B cell (primary cell): Measurements from ENCODE around the gene WIPF1. TPM values are rescaled to one million over a fixed set of nuclear protein-coding genes. Genes with fewer than 3 reads are reported as not detected.
A peak's percentile ranks its signal among the peaks of the same experiment; 100 is the strongest.

Experiments used
- ATAC-seq: fragments of 200-7000 bp; cut with Tn5 transposase; one replicate; pipeline ENCODE4 v1.10.0; 2021; ENCODE audit warnings: low read depth, mild to moderate bottlenecking, moderate number of reproducible peaks, moderate library complexity
- CTCF ChIA-PET: fragments of 350-600 bp; sonication (Branson Sonifier 250); formaldehyde crosslinking; loops from one replicate; lab custom pipeline; 2021; ENCODE audit warnings: antibody characterized with exemption, inconsistent platforms; lab: Charles Lee
- POLR2A ChIA-PET: fragments of 350-600 bp; sonication (Branson Sonifier 250); formaldehyde crosslinking; loops from one replicate; lab custom pipeline; 2021; ENCODE audit warnings: antibody characterized with exemption; lab: Charles Lee
- DNase-seq: peaks from one replicate; pipeline ENCODE4 v3.0.0; 2013
- H2AFZ ChIP-seq: 2 replicates; pipeline ENCODE4 v1.6.1; 2012; ENCODE audit warnings: mild to moderate bottlenecking, low read depth, low read length; ENCODE audit not compliant: insufficient read depth, poor library complexity, severe bottlenecking
- H3K27ac ChIP-seq, 2 donors: 1 replicate in 1 of 2; 2 replicates in 1 of 2; pipeline ENCODE4 v1.5.1; 2012 to 2013; ENCODE audit warnings: low read length in 2 of 2, mild to moderate bottlenecking in 2 of 2, moderate library complexity in 1 of 2
- H3K27me3 ChIP-seq, 4 experiments: fragments of 200-600 bp in 1 of 4; sonication (generic) in 1 of 4; replicated peaks in 1 of 4; 1 replicate in 2 of 4; 2 replicates in 2 of 4; pipeline versions ENCODE4 v1.6.1 to v1.7.0; 2013 to 2016; ENCODE audit warnings: low read length in 3 of 4, mild to moderate bottlenecking in 2 of 4, mixed read lengths in 1 of 4, moderate library complexity in 1 of 4; ENCODE audit not compliant: insufficient read depth in 4 of 4, control insufficient read depth in 3 of 4; ENCODE audit errors: control extremely low read depth in 1 of 4
- H3K36me3 ChIP-seq, 2 experiments: replicated peaks in 1 of 2; 1 replicate in 1 of 2; 2 replicates in 1 of 2; pipeline versions ENCODE4 v1.6.1 to v1.7.1; 2013; ENCODE audit warnings: low read length in 1 of 2; ENCODE audit not compliant: insufficient read depth in 2 of 2, control insufficient read depth in 1 of 2; ENCODE audit errors: control extremely low read depth in 1 of 2, extremely low read depth in 1 of 2
- H3K4me1 ChIP-seq, 2 donors: fragments of 200-600 bp in 1 of 2; sonication (generic) in 1 of 2; 1 replicate in 1 of 2; 2 replicates in 1 of 2; pipeline versions ENCODE4 v1.5.1 to v1.6.1; 2013 to 2017; ENCODE audit warnings: low read length in 2 of 2; ENCODE audit not compliant: control insufficient read depth in 2 of 2, insufficient read depth in 2 of 2
- H3K4me2 ChIP-seq: replicated peaks from 2 replicates; pipeline ENCODE3; 2012; ENCODE audit warnings: mild to moderate bottlenecking, low read depth, low read length; ENCODE audit not compliant: poor library complexity, severe bottlenecking
- H3K4me3 ChIP-seq, 5 experiments: fragments of 200-600 bp in 1 of 5; sonication (generic) in 1 of 5; 1 replicate in 3 of 5; 2 replicates in 2 of 5; pipeline versions ENCODE4 v1.5.1 to v1.7.0; 2011 to 2016; ENCODE audit warnings: low read length in 4 of 5, mild to moderate bottlenecking in 4 of 5, low read depth in 2 of 5, control low read depth in 1 of 5, moderate library complexity in 1 of 5; ENCODE audit not compliant: insufficient read depth in 1 of 5; ENCODE audit errors: control extremely low read depth in 1 of 5, extremely low read depth in 1 of 5
- H3K79me2 ChIP-seq: fragments of 200-600 bp; sonication (generic); one replicate; pipeline ENCODE4 v1.6.0; 2016; ENCODE audit warnings: low read length; ENCODE audit not compliant: control insufficient read depth, insufficient read depth
- H3K9ac ChIP-seq: fragments of 200-600 bp; sonication (generic); 2 replicates; pipeline ENCODE4 v1.6.1; 2017; ENCODE audit warnings: mild to moderate bottlenecking, low read length, moderate library complexity
- H3K9me3 ChIP-seq, 3 donors: one replicate each; pipeline versions ENCODE4 v1.6.1 to v1.7.1; 2013; ENCODE audit warnings: low read length in 2 of 3; ENCODE audit not compliant: control insufficient read depth in 2 of 3, insufficient read depth in 1 of 3; ENCODE audit errors: control extremely low read depth in 1 of 3
- H4K20me1 ChIP-seq: 2 replicates; pipeline ENCODE4 v1.6.0; 2012; ENCODE audit warnings: mild to moderate bottlenecking, low read length; ENCODE audit not compliant: insufficient read depth, control insufficient read depth, poor library complexity, severe bottlenecking
- H3K27ac Mint-ChIP-seq: one replicate; pipeline ENCODE4 v1.8.0; 2021; ENCODE audit warnings: mixed read lengths
- H3K27me3 Mint-ChIP-seq: one replicate; pipeline ENCODE4 v1.8.0; 2021; ENCODE audit warnings: mixed read lengths
- H3K4me1 Mint-ChIP-seq: one replicate; pipeline ENCODE4 v1.8.0; 2021; ENCODE audit warnings: mixed read lengths
- H3K4me3 Mint-ChIP-seq: one replicate; pipeline ENCODE4 v1.8.0; 2021; ENCODE audit warnings: mixed read lengths
- H3K9me3 Mint-ChIP-seq: one replicate; pipeline ENCODE4 v1.8.0; 2022; ENCODE audit warnings: mixed read lengths; ENCODE audit not compliant: insufficient read depth
- EZH2 ChIP-seq: IDR thresholded peaks from 2 replicates; pipeline ENCODE4 v1.6.1; 2012; ENCODE audit warnings: borderline replicate concordance, low read depth, mild to moderate bottlenecking, moderate library complexity, low read length; ENCODE audit not compliant: insufficient read depth, poor library complexity, severe bottlenecking
- intact Hi-C: fragments of 100-400 bp; cut with micrococcal nuclease; formaldehyde crosslinking; loops from one replicate; pipeline ENCODE4 v1.10.0; 2022
- polyA plus RNA-seq: library from polyadenylated mRNA; depleted of rRNA; stranded (reverse); fragments of >200 nt; gene quantifications from 2 replicates; pipeline ENCODE4 v1.2.3, GENCODE V29; 2012
- total RNA-seq, 2 donors: library from RNA; stranded (reverse); fragments of 120-200 nt in 1 of 2; gene quantifications; 1 replicate in 1 of 2; 2 replicates in 1 of 2; pipeline versions ENCODE4 v1.2.3 to v1.2.4, GENCODE V29; 2013 to 2022
- TF ChIP-seq, protein P1 (sequence below): fragments of 200-600 bp; IDR thresholded peaks from one replicate; pipeline ENCODE4 v1.8.0; 2022; ENCODE audit warnings: antibody characterized with exemption, mild to moderate bottlenecking

Gene WIPF1
- total and polyA plus RNA-seq, 2 donors (not counting 1 experiment from before 2014, with no cell fraction given): 137 to 390 TPM

DNA sequence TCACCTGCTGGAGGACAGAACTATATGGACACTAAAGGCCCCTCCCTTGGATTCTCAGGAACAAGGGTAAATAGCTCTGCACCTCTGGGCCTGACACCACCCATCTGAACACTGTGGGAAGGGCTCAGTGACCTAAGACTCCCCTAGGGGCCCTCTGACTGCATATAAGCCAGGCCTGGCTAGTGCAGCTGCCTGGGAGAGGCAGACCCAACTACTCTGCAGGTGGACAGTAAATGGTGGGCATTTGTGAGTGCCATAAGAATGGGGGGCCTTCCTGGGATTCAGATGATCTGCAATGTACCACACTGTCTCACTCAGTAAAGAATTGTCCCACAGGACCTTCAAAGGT, 11.2 kb upstream of the WIPF1 start:
- peak overlapping the region; percentile 98 for H3K27ac Mint-ChIP-seq
- TF ChIP-seq, protein P1, sequence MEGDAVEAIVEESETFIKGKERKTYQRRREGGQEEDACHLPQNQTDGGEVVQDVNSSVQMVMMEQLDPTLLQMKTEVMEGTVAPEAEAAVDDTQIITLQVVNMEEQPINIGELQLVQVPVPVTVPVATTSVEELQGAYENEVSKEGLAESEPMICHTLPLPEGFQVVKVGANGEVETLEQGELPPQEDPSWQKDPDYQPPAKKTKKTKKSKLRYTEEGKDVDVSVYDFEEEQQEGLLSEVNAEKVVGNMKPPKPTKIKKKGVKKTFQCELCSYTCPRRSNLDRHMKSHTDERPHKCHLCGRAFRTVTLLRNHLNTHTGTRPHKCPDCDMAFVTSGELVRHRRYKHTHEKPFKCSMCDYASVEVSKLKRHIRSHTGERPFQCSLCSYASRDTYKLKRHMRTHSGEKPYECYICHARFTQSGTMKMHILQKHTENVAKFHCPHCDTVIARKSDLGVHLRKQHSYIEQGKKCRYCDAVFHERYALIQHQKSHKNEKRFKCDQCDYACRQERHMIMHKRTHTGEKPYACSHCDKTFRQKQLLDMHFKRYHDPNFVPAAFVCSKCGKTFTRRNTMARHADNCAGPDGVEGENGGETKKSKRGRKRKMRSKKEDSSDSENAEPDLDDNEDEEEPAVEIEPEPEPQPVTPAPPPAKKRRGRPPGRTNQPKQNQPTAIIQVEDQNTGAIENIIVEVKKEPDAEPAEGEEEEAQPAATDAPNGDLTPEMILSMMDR: no peak
- TF ChIP-seq EZH2: no peak
- ATAC-seq (peak; percentile 52), DNase-seq (no peak)
- ChIA-PET CTCF (interaction anchor here (0.9 to 24.3 kb wide), 9 partner anchors 11 to 79 kb away, joined by 3 to 384 read pairs (median 4); partner anchors contain the start of gene WIPF1), POLR2A (interaction anchor here (0.6 to 3.1 kb wide), 3 partner anchors 10 to 111 kb away, joined by 4 to 27 read pairs (median 7); partner anchors contain the start of gene WIPF1)
- H3K79me2 ChIP-seq: peaks cover 94% of the 10 kb centered on the region
- no peaks in the 10 kb centered on the region for H4K20me1 ChIP-seq
- no peak overlapping the region for H2AFZ ChIP-seq
- peak overlapping the region; percentile 50 for H3K4me2 ChIP-seq
- peak overlapping the region; percentile 75 to 94 for H3K27ac ChIP-seq
- no peaks in the 10 kb centered on the region for H3K9me3 Mint-ChIP-seq
- H3K27me3 Mint-ChIP-seq: no peaks in the 10 kb centered on the region
- no peaks in the 10 kb centered on the region for H3K27me3 ChIP-seq
- H3K4me3 Mint-ChIP-seq: peak overlapping the region; percentile 77
- peaks cover 2 to 8% of the 10 kb centered on the region in 2 experiments for H3K36me3 ChIP-seq
- intact Hi-C loops: loop anchor here (1.0 to 2.0 kb wide), 3 partner anchors 9 to 74 kb away; no protein-coding TSS in a partner anchor
- H3K9ac ChIP-seq: peak overlapping the region; percentile 39
- peaks cover 68 to 74% of the 10 kb centered on the region in 2 donors for H3K4me1 ChIP-seq
- peaks cover 87% of the 10 kb centered on the region for H3K4me1 Mint-ChIP-seq
- H3K9me3 ChIP-seq: no peaks in the 10 kb centered on the region
- no peak overlapping the region for H3K4me3 ChIP-seq
